H1 (cell line): Measurements from ENCODE around the gene XRCC6. TPM values are rescaled to one million over a fixed set of nuclear protein-coding genes. Genes with fewer than 3 reads are reported as not detected.

Experiments
- CTCF ChIA-PET: fragments of 300-600 bp; sonication (Branson Sonifier 250); formaldehyde crosslinking; loops from one replicate; lab custom pipeline; 2021; ENCODE audit not compliant: partially characterized antibody; lab: Charles Lee
- POLR2A ChIA-PET: fragments of 300-600 bp; sonication (Branson Sonifier 250); formaldehyde crosslinking; loops from one replicate; lab custom pipeline; 2021; ENCODE audit warnings: inconsistent platforms; ENCODE audit not compliant: partially characterized antibody; lab: Charles Lee
- DNase-seq, 2 experiments: peaks; one replicate each; pipeline versions ENCODE4 v3.0.0 to v3.0.0-alpha.2; 2010 to 2022; ENCODE audit warnings: low spot score in 2 of 2, low read depth in 1 of 2, mixed read lengths in 1 of 2
- FAIRE-seq: peaks from 2 replicates; lab custom pipeline; 2011; peaks lifted over from hg19 to GRCh38; lab: Jason Lieb, UNC
- H2AFZ ChIP-seq: 2 replicates; pipeline ENCODE4 v1.8.1; 2012; ENCODE audit warnings: low read length, inconsistent platforms
- H2AK5ac ChIP-seq: 2 replicates; pipeline ENCODE4 v1.6.1; 2013; ENCODE audit warnings: low read depth, low read length
- H2BK120ac ChIP-seq: replicated peaks from 2 replicates; pipeline ENCODE3; 2013; ENCODE audit warnings: low read depth, low read length, inconsistent platforms
- H2BK12ac ChIP-seq: 2 replicates; pipeline ENCODE4 v1.6.1; 2013; ENCODE audit warnings: low read depth, low read length
- H2BK15ac ChIP-seq: 2 replicates; pipeline ENCODE4 v1.6.1; 2013; ENCODE audit warnings: low read length
- H2BK20ac ChIP-seq: 2 replicates; pipeline ENCODE4 v1.6.1; 2013; ENCODE audit warnings: low read length
- H2BK5ac ChIP-seq: 2 replicates; pipeline ENCODE4 v1.6.1; 2013; ENCODE audit warnings: low read depth, low read length
- H3K14ac ChIP-seq: 2 replicates; pipeline ENCODE4 v1.6.1; 2013; ENCODE audit warnings: inconsistent platforms; ENCODE audit not compliant: insufficient read length
- H3K18ac ChIP-seq: 2 replicates; pipeline ENCODE4 v1.6.1; 2013; ENCODE audit warnings: low read length; ENCODE audit errors: extremely low read depth
- H3K23ac ChIP-seq: 2 replicates; pipeline ENCODE4 v1.6.1; 2013; ENCODE audit warnings: inconsistent platforms; ENCODE audit not compliant: insufficient read length
- H3K23me2 ChIP-seq: 2 replicates; pipeline ENCODE4 v1.6.1; 2013; ENCODE audit warnings: low read depth, low read length
- H3K27ac ChIP-seq: 2 replicates; pipeline ENCODE4 v1.6.1; 2011; ENCODE audit warnings: low read depth, low read length, inconsistent platforms
- H3K27me3 ChIP-seq, 4 experiments: replicated peaks in 1 of 4; 1 replicate in 1 of 4; 2 replicates in 3 of 4; pipeline versions ENCODE4 v1.6.1 to v1.8.1; 2011 to 2013; ENCODE audit warnings: low read length in 3 of 4, mild to moderate bottlenecking in 3 of 4, inconsistent platforms in 2 of 4, mixed read lengths in 2 of 4, moderate library complexity in 1 of 4; ENCODE audit not compliant: control insufficient read depth in 3 of 4, insufficient read depth in 3 of 4; ENCODE audit errors: extremely low read depth in 1 of 4
- H3K36me3 ChIP-seq, 4 experiments: 2 replicates each; pipeline versions ENCODE4 v1.6.1 to v1.8.1; 2011 to 2013; ENCODE audit warnings: mild to moderate bottlenecking in 4 of 4, low read length in 3 of 4, moderate library complexity in 2 of 4, control low read depth in 1 of 4, inconsistent platforms in 1 of 4; ENCODE audit not compliant: insufficient read depth in 4 of 4, control insufficient read depth in 2 of 4
- H3K4ac ChIP-seq: replicated peaks from 2 replicates; pipeline ENCODE3; 2013; ENCODE audit warnings: low read length, low read depth, mixed read lengths, inconsistent platforms; ENCODE audit not compliant: insufficient read length
- H3K4me1 ChIP-seq, 4 experiments: replicated peaks in 1 of 4; 1 replicate in 1 of 4; 2 replicates in 3 of 4; pipeline versions ENCODE4 v1.6.1 to v1.8.1; 2011 to 2013; ENCODE audit warnings: low read length in 3 of 4, inconsistent platforms in 2 of 4, mixed read lengths in 1 of 4; ENCODE audit not compliant: insufficient read depth in 4 of 4, control insufficient read depth in 3 of 4
- H3K4me2 ChIP-seq, 2 experiments: 2 replicates each; pipeline versions ENCODE4 v1.6.1 to v1.8.1; 2011 to 2013; ENCODE audit warnings: low read depth in 2 of 2, low read length in 2 of 2, control low read depth in 1 of 2, inconsistent platforms in 1 of 2, mild to moderate bottlenecking in 1 of 2; ENCODE audit not compliant: insufficient read depth in 1 of 2
- H3K4me3 ChIP-seq, 4 experiments: fragments of 200-600, 300-600 bp in 1 of 4; sonication (generic), shearing (Covaris generic), sonication (Bioruptor Twin) in 1 of 4; 2 replicates each; pipeline versions ENCODE4 v1.5.1 to v1.8.1; 2011 to 2016; ENCODE audit warnings: low read length in 4 of 4, low read depth in 3 of 4, control low read depth in 2 of 4, inconsistent platforms in 2 of 4, mild to moderate bottlenecking in 2 of 4, mixed read lengths in 1 of 4, moderate library complexity in 1 of 4; ENCODE audit not compliant: insufficient read depth in 2 of 4; ENCODE audit errors: extremely low read depth in 1 of 4
- H3K56ac ChIP-seq: replicated peaks from 2 replicates; pipeline ENCODE3; 2013; ENCODE audit warnings: low read depth, mild to moderate bottlenecking, mixed read lengths, low read length, inconsistent platforms; ENCODE audit not compliant: insufficient read length
- H3K79me1 ChIP-seq: 2 replicates; pipeline ENCODE4 v1.6.1; 2013; ENCODE audit warnings: low read depth, low read length, control low read depth
- H3K79me2 ChIP-seq, 2 experiments: 2 replicates each; pipeline versions ENCODE4 v1.6.1 to v1.8.1; 2012 to 2013; ENCODE audit warnings: low read length in 2 of 2, mild to moderate bottlenecking in 2 of 2, inconsistent platforms in 1 of 2; ENCODE audit not compliant: insufficient read depth in 2 of 2, control insufficient read depth in 1 of 2
- H3K9ac ChIP-seq, 4 experiments: replicated peaks in 1 of 4; 1 replicate in 1 of 4; 2 replicates in 3 of 4; pipeline versions ENCODE4 v1.6.1 to v1.8.1; 2011 to 2013; ENCODE audit warnings: low read depth in 3 of 4, low read length in 3 of 4, control low read depth in 2 of 4, mild to moderate bottlenecking in 2 of 4, moderate library complexity in 2 of 4, inconsistent platforms in 1 of 4; ENCODE audit errors: extremely low read depth in 1 of 4
- H3K9me3 ChIP-seq, 2 experiments: 2 replicates each; pipeline versions ENCODE4 v1.6.1 to v1.8.1; 2012 to 2013; ENCODE audit warnings: mild to moderate bottlenecking in 2 of 2, moderate library complexity in 2 of 2, control low read depth in 1 of 2, inconsistent platforms in 1 of 2, low read depth in 1 of 2, low read length in 1 of 2, mixed read lengths in 1 of 2; ENCODE audit not compliant: insufficient read depth in 2 of 2
- H4K20me1 ChIP-seq, 2 experiments: replicated peaks in 1 of 2; 2 replicates each; pipeline versions ENCODE3 to v1.8.1; 2011 to 2013; ENCODE audit warnings: inconsistent platforms in 2 of 2, low read length in 2 of 2, mild to moderate bottlenecking in 1 of 2; ENCODE audit not compliant: insufficient read depth in 2 of 2, control insufficient read depth in 1 of 2
- H4K5ac ChIP-seq: 2 replicates; pipeline ENCODE4 v1.6.1; 2013; ENCODE audit warnings: low read length, low read depth, mixed read lengths, inconsistent platforms; ENCODE audit not compliant: insufficient read length
- H4K8ac ChIP-seq: 2 replicates; pipeline ENCODE4 v1.8.0; 2013; ENCODE audit warnings: mild to moderate bottlenecking, moderate library complexity, low read length, inconsistent platforms; ENCODE audit not compliant: insufficient read depth; ENCODE audit errors: extremely low read depth
- H4K91ac ChIP-seq: replicated peaks from 2 replicates; pipeline ENCODE3; 2013; ENCODE audit warnings: low read length, mixed read lengths, inconsistent platforms; ENCODE audit not compliant: insufficient read length
- JUN ChIP-seq: IDR thresholded peaks from 2 replicates; pipeline ENCODE4 v1.6.1; 2011; ENCODE audit warnings: low read depth, mild to moderate bottlenecking, improper control_type of control experiment, low read length
- KDM1A ChIP-seq: fragments of 200-600, 300-600 bp; sonication (generic); IDR thresholded peaks from 2 replicates; pipeline ENCODE4 v1.7.1; 2016; ENCODE audit warnings: mild to moderate bottlenecking, low read length, borderline replicate concordance
- NANOG ChIP-seq: IDR thresholded peaks from 2 replicates; pipeline ENCODE4 v1.6.1; 2011; ENCODE audit warnings: low read length, low read depth, mild to moderate bottlenecking, inconsistent platforms; ENCODE audit not compliant: insufficient read depth, poor library complexity, severe bottlenecking
- POLR2A ChIP-seq, 2 experiments: IDR thresholded peaks; 1 replicate in 1 of 2; 2 replicates in 1 of 2; pipeline ENCODE4 v1.6.1; 2011; ENCODE audit warnings: low read depth in 2 of 2, low read length in 2 of 2, mild to moderate bottlenecking in 2 of 2; ENCODE audit errors: control extremely low read depth in 1 of 2
- RFX5 ChIP-seq: IDR thresholded peaks from 2 replicates; pipeline ENCODE4 v1.6.1; 2011; ENCODE audit warnings: low read depth, low read length, improper control_type of control experiment, borderline replicate concordance
- SIRT6 ChIP-seq: IDR thresholded peaks from one replicate; pipeline ENCODE4 v1.7.1; 2012; ENCODE audit warnings: low read length, inconsistent platforms
- YY1 ChIP-seq: IDR thresholded peaks from 2 replicates; pipeline ENCODE4 v1.6.1; 2011; ENCODE audit warnings: low read depth, mild to moderate bottlenecking, low read length
- WGBS, 2 experiments: shearing (Covaris generic) in 1 of 2; methylation state at CpG; one replicate each; pipeline versions ENCODE4 v1.1.6 to v1.1.7; 2013 to 2015; ENCODE audit warnings: low lambda C conversion rate in 2 of 2, mixed read lengths in 2 of 2, inconsistent platforms in 1 of 2, low coverage in 1 of 2, missing lambda C conversion rate in 1 of 2; ENCODE audit not compliant: insufficient replicate concordance in 2 of 2, insufficient coverage in 1 of 2, insufficient read length in 1 of 2; ENCODE audit errors: extremely low coverage in 1 of 2, missing lambda C conversion rate in 1 of 2; 5-methylcytosine and 5-hydroxymethylcytosine counted together
- polyA plus RNA-seq, 7 experiments: library from polyadenylated mRNA; depleted of rRNA in 3 of 7; stranded (reverse) in 5 of 7; unstranded in 2 of 7; fragments of >200 nt in 5 of 7; fragments of 200-250 nt in 2 of 7; gene quantifications; 1 replicate in 5 of 7; 2 replicates in 1 of 7; 4 replicates in 1 of 7; pipeline versions ENCODE4 v1.2.1 to v1.2.3, GENCODE V29; 2011 to 2013; ENCODE audit warnings: missing spikeins in 2 of 7, mixed read lengths in 2 of 7
- total RNA-seq: library from RNA; stranded (reverse); fragmentation: NEBNext Ultra II Directional; extraction: Animal tissue kit (Norgen Biotek cat#: 25700); gene quantifications from 2 replicates; pipeline ENCODE4 v1.2.1, GENCODE V29; 2021

XRCC6 gene
- total and polyA plus RNA-seq, 2 of the 8 experiments (the other 6 are each of a cell fraction or from before 2014, with no cell fraction given) = 150 to 490 TPM

DNA sequence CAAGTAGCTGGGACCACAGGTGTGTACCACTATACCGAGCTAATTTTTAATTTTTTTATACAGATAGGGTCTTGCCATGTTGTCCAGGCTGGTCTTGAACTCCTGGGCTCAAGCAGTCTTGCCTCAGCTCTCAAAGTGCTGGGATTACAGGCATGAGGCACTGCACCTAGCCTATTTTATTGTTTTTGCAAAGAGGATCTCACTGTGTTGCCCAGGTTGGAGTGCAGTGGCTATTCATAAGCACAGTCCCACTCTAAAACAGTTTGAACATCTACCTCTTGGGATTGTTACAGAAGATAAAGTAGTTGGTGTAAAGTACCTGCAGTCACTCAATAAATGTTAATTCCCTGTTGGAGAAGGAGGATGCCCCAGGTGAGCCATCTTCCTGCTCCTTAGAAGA lies 29.1 kb downstream of the XRCC6 start:
- Histone ChIP-seq H3K79me2 (no peaks in the 10 kb centered on the region; a peak in 1 of 4 replicates), H3K18ac (no peak overlapping the region), H3K23ac (no peak overlapping the region), H3K14ac (no peak overlapping the region), H3K9ac (no peak overlapping the region), H2AFZ (no peak overlapping the region), H4K91ac (no peak overlapping the region), H3K36me3 (peaks cover 46 to 98% (median 72%) of the 10 kb centered on the region in 4 experiments), H3K79me1 (no peaks in the 10 kb centered on the region; the same call in 1 of the 2 replicates), H3K56ac (no peak overlapping the region), H4K20me1 (peaks cover 0 to 5% of the 10 kb centered on the region in 2 experiments), H2BK15ac (no peak overlapping the region), H3K27me3 (no peaks in the 10 kb centered on the region), H3K9me3 (no peaks in the 10 kb centered on the region), H3K4me1 (no peaks in the 10 kb centered on the region), H4K8ac (no peak overlapping the region), H3K27ac (no peak overlapping the region), H2AK5ac (no peak overlapping the region), H3K4ac (no peak overlapping the region), H2BK5ac (no peak overlapping the region), H4K5ac (no peak overlapping the region), H3K23me2 (no peaks in the 10 kb centered on the region), H3K4me3 (no peak overlapping the region), H2BK12ac (no peak overlapping the region), H2BK120ac (no peak overlapping the region), H2BK20ac (no peak overlapping the region), H3K4me2 (no peak overlapping the region)
- TF ChIP-seq NANOG (no peak), JUN (no peak), POLR2A (IDR thresholded peaks at IDR 0.05; ENCODE audit: control extremely low read depth in 1 of 2, low read depth in 2 of 2, low read length in 2 of 2) (no peak), SIRT6 (no peak), YY1 (no peak), KDM1A (no peak), RFX5 (no peak)
- ChIA-PET CTCF (interaction anchor here (1.2 to 1.8 kb wide), 4 partner anchors 10 to 97 kb away, joined by 3 to 7 read pairs (median 4); no protein-coding TSS in a partner anchor), POLR2A (interaction anchor here (1.1 to 16.5 kb wide), 8 partner anchors 8 to 41 kb away, joined by 3 to 129 read pairs (median 4); partner anchors contain the start of genes DESI1 and XRCC6)
- DNase-seq (no peak), FAIRE-seq (no peak)
- 100% methylated on average over 1 of the region's 1 CpG; no CpG with 5 or more reads in 1 of the 2 experiments for WGBS, 2 experiments
